ENCODE measurements around the gene TNFRSF18.

The TNFRSF18 gene

DNA sequence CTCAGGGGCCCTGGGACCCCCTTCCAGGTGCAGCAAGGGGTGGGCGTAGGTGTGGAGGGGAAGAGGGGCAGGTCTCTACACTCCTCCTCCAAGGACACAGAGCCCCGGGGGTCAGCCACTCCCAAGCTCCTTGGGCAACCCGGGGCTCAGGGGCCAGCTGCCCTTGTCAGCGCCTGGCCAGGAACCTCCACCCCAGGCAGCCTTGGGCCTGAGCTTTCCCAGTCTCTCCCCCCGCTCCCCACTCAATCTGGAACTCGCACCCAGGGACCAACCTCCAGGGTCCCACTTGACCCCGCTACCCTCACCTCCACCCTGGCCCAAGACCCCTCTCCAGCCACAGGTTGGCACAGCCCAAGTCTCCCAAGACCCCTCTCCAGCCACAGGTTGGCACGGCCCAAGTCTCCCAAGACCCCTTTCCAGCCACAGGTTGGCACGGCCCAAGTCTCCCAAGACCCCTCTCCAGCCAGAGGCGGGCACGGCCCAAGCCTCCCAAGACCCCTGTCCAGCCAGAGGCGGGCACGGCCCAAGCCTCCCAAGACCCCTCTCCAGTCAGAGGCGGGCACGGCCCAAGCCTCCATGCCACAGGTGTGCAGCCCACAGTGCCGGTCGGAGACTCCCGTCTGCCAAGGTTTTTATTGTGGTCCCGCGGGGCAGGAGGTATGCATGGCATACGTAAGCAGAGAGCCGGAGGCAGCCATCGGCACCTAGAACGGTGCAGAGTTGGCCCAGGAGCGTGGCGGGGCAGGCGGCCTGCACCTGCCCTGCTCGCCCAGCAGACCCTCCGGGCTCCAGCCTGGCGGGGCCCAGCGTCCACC, 4.5 kb upstream of the TNFRSF18 start:
- peak; percentile 37 for DNase-seq

DNA sequence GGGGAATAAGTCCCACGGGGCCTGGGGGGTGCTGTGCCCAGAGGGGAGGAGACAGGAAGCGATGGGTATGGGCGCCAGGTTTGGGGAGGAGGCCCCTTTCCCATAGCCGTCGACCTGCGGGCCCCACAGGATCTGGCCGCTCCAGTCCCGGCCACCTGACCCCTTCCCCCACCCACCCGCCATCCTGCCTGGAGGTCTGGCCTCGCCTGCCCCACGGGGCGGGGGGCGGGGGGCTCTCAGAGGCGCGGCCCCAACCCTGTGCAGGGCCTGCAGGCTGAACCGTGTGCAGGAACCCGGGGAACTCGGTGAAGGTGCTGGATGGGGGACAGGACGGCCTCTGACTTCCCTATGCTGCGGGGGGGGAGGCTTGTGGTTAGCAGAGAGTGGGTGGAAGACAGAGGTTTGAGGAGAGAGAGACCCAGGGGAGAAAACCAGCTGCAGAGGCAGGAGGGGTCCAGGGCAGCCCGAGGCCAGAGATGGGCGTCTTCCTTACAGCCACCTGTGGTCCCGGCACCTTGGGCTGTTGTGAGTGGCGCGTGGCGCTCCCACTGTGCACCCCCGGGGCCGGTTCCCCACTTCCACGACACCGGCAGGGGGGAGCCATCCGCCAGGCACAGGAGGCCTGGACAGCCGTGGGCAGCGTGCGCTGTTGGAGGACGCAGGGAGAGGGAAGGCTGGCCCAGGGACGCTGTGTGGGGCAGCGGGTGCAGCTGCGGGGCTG, 2.5 kb upstream of the TNFRSF18 start:
- DNase-seq = peak; percentile 28

DNA sequence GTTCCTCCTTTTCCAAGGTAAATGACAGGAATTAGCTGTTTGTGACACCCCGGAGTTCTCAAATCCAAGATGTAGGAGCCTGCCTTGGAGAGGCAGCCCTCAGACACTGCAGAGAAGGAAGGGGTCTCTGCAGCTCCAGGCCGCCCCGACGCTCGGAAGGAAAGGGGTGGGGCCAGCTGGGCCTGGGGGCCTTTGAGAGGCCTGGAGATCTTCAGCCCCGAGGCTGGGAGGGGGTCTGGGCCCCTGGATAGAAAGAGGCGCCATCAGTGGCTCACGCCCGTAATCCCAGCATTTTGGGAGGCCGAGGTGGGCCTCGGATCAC, 1.1 kb upstream of the TNFRSF18 start:
- no peak for DNase-seq

DNA sequence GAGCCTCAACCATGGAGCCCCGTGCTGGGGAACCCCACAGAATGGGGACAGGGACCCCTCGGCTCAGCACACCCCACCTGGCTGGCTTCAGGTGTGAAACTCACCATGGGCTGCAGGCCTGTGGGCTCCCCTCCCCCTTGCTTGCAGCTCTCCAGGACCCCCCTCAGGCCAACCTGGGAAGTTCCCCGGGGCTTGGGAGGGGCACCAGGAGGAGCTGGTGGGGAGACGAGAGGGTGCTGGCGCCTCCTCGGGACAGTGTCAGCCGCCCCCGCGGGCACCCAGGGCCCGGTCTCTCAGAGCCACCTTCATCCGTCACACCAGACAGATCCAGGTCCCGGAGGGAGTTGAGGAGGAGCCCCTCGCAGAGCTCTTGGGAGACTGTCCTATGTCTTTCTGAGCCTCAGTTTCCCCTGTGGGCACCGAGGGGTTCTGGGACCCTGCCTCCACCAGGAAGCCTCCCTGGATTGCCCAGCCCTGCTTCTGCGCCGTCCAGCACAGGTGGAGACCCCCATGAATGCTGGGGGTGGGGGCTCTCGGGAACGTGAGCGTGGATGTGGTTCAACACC, 657 bp upstream of the TNFRSF18 start:
- DNase-seq = peak; percentile 64

DNA sequence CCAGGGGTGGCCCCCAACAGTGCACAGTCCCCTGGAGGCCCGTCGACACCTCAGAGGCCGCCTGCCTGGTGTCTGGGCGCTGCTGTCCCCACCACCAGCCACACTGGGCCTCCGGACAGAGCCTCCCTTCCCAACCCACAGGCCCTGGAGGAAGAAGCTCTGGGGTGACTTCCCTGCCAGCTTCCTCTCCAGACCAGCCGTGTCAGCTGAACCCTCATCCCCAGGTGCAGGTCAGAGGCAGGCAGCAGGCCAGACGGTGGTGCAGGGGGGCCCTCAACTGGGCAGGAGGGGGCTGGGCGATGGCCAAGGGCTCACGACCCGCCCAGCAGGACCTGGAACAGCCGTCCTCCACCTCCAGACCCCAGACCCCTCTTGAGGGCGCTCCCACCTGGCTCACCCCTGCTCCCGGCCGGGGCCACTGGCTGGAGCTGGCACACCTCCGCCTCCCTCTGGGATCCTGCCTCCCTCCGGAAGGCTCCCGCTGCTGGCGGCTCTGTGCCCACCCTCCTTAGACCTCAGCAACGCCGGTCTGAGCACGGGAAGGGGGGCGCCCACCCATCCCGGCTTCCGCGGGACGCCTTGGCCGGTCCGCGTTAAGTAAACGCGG, 520 bp downstream of the TNFRSF18 start:
- DNase-seq = peak; percentile 56

DNA sequence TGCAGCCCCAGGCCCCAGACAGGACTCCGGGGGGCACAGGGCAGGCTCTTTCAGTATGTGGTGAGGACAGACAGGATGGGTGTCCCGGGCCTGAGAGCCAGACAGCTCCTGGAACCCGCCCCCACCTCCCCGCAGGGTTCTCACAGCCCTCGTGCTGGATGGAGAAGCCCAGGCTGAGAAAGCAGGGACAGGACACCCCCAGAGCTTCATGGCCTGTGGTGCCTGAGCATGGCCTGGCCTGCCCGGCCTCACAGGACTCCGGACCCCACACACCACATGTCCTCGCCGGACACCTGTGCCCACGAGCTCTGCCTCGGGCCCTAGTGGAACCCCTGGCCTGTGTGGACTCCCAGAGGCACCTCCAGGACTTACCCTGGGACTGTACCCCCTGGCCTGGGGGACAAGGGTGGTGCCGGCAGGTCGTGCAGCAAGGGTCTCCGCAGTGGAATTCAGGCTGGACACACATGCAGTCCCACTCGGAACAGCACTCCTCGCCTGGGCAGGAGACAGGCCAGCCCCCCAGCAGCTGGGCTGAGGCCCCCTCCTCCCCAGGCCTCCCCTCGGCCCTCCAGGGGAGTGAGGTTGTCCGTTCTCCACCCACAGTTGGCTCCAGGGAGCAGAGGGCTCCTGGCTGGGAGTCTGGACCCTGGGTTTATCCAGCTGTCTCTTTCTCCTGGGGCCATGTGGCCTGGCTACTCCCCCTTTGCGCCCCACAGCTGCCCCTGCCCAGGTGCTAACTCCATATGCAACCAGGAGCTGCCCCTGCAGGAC, 1.2 kb downstream of the TNFRSF18 start:
- DNase-seq = no peak

DNA sequence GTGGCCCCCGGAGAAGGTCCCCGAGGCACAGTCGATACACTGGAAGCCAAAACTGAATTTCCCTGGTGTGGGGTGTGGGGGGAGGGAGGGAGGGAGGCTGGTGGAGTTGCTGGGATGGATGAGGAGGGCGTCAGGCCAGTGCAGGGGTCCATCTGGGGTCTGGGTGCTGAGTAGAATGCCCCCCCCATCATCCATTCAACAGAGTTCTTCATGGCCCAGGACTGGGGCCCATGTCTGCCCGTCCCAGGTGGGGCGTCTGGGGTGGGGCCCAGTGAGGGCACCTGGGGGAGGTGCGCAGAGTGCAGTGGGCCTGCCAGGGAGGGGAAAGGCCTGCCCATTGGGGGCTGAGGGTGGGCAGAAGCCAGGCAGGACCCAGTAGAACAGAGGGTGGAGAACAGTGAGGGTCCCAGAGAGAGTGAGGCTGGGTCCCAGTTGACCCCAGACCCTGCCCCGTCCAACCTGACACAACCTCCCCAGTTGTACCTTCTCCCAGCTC, 1.9 kb downstream of the TNFRSF18 start:
- DNase-seq = no peak

DNA sequence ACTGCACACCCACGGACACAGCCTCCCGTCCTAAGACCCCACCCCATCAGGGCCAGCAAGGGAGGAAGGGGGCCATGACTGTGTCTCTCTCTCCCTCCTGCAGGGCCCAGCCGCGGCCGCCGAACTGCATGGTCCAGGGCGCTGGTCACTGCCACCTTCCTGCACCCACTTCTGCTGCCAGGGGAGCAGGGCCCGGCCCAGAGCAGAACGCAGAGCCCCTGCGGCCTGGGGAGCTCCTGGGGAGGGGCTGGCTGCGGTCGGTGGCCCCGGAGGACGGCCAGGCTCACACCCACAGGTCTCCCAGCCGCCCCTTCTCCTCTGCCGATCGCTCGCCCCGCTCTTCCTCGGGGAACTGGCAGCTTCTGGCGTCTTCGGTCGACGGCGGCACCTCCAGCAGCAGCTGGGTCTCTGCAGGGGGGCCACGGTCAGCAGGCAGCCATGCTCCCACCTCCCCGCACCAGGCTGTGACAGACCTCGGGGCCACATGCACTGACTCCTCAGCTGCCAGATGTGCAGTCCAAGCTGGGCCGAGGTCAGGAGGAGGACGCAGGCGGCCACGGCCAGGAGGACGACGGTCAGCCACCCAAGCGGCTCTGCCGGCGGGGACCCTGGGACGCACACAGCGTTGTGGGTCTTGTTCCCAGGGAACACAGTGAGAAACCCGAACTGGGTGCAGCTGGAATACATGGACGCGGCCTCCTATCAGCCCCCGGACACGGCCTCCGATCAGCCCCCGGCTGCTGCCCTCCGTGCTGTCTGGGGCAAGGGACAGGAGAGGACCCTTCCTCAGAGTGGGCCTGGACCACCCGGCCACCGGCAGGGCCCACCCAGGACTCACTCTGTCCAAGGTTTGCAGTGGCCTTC, 2.6 kb downstream of the TNFRSF18 start:
- no peak for DNase-seq

DNA sequence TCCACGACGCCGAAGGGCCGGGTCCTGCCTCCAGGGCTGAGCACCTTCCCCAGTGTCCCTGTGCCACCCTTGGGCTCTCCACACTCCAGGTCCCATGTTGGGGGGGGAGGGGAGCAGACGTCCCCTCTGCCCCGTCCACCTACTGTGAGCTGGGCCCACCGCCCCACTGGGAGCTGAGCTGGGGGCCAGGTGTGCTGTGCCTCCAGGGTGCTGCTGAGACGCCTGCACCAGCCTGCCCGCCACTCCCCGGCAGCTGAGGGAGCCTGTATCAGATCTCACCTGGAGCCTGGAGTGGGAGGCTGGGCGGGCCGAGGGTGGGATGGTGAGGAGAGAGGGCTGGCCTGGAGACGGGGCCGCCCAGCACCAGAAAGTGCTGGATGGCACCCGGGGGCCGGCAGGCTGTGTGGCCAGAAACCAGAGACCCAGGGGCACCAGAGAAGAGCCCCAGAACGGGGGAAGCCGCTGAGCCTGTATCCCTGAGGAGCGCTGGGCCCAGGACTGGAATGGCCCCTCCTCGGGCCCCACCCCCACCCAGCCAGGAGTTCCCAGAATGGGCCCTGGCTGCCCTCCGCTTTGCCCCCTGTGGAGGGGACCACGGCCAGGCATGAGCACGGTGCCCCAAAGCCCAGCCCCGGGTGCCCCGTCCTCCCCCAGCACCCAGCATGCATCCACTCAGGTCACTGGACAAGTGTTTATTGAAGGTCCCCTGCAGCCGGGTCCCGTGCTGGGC, 3.4 kb downstream of the TNFRSF18 start:
- no peak for DNase-seq

DNA sequence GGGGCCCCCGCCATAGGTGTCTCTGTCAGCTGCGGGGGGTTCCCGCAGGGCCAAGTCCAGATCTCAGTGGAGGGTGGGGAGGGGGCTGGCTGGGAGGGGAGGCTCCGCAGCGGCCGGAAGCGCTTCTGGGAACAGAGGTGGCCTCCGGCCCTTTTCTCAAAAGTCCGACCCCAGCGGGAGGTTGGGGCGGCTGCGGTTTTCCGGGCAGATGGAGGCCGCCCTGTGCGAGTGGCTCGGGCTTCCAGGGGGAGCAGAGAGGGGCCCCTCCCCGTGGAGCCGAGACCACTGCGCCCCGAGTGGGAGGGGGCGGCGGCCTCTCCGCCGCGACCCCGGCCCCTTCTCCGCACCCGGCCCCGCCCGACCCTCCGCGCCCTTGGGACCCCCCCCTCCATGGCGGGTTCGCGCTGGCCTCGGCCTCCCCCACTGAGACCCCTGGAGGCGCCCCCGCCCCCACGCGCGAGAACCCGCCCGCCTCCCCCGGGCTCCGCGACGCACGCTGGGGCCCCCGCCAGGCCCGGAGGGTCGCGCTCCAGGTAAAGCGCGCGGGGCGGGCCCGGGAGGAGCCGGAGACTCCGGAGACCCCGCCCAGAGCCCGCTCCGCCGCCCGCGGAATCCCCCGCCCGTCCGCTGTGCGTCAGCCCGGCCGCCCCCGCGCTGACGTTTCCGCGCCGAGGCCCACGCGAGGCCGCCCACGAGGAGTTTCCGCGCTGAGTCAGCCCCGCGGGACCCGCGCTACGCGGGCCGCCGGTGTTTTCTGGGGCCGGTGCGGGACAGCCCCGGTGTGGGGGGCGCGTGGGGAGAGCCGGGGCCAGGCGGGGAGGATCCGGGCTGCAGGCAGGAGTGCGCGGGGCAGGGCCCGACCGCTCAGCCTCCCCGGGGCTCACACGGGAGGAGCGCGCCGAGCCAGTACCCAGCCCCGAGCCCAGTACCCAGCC, 5.2 kb downstream of the TNFRSF18 start:
- no peak for DNase-seq

DNA sequence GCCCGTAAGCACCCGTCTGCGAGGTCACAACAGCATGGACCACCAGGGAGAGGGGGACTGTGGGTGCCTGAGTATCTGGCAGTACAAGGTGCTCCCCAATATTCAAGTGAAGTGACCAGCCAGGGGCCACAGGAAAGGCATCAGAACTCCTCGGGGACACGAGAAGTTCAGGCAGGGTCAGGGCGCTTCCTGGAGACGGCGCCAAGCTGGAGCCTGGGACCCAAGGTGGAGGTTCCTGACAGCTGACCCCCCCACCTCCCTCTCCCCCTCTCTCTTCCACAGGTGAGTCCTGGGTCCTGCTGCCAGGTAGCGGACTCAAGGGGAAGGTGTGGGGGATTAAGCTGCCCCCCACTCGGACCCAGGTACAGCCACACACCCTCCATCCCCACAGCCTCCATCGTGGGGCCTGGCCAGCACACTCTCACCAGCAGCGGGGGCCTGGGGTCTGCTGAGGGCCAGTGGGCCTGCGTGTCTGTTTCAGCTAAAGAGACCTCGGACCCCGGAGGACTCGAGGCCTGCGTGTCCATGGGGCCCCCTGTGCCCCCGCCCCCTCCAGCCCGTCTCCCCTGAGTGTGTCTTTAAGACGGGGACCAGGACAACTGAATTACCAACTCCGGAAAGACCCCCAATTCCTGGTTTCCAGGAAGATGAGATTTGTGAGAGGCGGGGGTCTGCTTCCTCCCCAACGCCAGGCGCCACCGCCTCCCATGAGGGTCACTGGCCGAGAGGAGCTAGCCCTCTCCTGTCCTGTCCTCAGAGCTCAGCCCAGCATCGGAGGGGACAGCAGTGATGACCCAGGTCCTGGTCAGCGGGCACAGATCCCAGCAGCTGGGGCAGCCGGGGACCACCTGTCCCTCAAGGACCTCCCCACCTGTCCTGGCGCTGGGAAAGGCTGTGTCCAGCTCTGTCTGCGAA, 6.2 kb downstream of the TNFRSF18 start:
- DNase-seq = no peak

DNA sequence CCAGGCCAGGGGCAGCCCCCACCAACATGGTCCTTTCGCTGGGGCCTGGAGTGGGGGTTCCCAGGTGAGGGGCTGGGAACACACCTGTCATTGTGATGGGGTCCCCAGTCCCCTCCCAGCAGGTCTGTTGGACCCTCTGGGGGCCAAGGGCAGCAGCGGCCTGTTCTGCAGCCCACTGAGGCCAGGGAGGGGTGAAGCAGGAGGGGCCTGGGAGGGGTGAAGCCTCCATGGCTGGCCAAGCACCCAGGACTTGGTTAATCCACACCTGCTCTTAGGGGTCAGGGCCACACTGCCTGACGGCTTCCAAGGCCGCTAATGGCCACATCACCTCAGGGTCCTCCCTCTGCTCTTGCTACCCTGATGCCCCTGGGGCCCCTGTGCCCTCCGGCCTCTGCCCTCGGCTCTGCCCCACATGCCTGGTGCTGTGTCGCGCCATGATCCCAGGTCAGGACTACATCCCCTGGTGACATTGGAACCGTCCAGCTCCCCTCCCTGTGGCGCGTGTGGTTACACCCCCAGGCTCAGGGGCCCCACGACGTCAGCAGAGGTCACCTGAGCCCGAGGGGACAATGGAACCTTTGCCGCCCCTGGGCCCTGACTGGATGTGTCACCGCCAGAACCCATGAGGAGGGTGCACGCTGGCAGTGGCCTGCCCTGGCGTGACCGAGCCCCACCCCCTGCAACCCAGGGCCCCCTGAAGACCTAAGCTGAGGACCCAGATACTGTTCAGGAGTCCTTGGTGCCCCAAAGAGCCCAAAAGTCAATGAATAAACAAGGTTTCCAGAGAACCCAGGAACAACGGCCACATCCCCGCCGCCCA, 7.0 kb downstream of the TNFRSF18 start:
- no peak for DNase-seq

DNA sequence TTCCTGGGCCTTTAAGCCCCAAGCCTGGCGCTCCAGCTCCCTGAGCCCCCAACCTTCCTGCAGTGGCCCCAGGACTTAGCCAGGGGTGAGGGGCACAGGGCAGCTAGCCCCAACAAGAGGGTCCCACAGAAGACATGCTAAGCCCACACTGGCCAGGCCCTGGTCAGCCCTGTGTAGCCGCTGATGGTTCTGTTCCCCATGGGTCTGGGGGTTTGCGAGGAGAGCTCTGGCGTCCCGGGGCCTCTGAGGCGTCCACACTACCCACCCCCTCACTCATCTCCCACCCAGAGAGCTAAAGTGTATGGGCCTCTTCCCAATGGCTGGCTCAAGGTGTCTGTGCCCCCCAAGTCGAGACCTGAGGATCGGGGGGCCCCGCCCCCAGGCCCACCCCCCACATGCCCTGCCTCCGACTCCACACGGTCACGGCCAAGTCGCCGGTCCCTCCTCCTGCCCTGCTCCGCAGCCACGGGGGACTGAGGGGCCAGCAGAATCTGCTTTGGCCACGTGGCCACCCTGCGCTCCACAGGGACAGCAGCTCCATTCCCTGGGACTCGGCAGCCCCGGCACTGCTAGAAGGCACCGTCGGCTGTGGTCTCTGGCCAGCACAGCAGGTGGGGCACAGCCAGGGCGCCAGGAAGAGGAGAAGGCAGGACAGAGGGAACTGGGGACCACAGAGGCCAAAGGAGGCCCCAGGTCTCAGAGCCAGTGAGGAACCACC, 7.8 kb downstream of the TNFRSF18 start:
- DNase-seq = no peak

DNA sequence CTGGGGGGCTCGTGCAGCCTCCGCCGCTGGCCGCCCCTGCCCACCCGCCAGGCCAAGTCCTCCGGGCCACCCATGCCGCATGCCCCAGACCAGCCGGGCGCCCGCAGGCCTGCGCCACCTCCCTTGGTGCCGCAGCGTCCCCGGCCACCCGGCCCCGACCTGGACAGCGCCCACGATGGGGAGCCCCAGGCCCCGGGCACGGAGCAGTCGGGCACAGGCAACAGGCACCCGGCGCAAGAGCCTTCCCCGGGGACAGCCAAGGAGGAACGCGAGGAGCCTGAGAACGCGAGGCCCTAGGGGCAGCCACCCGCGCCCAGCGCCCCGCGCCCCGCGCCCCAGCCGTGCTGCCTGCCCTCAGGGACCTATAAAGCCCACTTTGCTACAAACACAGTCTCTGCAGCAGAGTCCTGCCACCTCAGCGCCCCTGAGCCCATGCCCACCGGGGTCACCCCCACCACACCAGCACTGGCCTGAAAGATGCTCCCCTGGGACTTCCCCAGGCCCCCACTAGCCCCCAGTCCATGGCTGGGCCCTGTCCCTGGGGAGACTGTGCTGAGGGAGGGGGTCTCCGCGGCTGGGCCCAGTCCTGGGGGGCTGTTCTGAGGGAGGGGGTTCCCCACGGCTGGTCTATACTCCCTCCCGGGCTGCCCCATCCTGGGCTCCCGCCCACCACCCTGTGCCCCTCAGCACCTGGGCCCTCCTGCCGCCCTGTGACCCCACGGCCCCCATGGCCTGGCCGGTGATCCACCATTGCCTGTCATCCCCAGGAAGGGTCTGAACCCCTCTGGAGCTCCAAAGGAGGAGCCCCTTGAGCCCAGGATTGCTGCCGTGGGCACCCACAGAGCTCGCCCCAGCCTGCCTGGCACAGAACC, 8.6 kb downstream of the TNFRSF18 start:
- no peak for DNase-seq

DNA sequence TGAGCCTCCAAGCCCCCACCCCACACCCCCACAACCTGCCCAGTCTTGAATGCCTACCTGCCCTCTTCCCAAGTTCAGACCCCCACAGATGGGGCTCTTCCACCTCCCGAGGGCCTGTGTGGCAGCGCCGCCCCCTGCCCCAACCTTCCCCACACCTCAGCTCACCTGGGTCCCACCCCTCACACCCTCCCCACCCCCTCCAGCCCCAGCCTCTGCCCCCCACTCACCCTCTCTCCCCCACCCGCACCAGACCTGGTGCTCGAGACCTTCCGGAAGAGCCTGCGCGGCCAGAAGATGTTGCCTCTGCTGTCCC, 9.2 kb downstream of the TNFRSF18 start:
- no peak for DNase-seq

DNA sequence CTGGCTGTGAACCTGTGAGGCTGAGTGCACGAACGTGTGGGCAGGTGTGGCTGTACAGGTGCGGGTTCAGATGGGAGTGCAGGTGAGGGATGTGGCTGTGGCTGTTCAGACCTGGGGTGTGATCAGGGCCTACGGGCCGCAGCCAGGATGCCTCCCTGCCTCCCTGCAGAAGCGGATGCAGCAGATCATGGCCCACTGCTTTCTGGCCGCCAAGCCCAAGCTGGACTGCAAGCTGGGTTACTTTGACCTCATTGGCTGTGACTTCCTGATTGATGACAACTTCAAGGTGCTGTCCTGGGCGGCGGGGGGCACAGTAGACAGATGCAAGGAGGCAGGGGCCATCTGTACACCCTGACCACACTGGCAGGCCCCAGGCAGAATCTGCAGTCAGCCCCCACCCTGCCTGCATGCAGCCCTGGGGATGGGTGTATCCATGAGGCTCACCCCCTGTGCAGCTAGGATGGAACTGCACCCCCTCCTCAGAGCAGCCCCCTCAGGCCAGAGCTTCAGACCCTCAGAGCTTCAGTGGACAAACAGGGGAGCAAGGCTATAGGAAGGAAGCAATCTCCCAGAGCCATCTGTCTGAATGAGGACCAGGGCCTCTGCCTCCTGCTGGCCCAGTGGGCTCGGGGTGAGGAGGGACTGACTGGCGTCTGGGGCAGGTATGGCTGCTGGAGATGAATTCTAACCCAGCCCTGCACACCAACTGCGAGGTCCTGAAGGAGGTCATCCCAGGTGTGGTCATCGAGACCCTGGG, 9.8 kb downstream of the TNFRSF18 start:
- DNase-seq = no peak

All from 8988T (cell line).